ENCODE results near the gene SIDT2. TPM values are rescaled to one million over a fixed set of nuclear protein-coding genes. Genes with fewer than 3 reads are reported as not detected.

The SIDT2 gene
- total and polyA plus RNA-seq, 2 of the 4 experiments (the other 2 are of a cell fraction), result 7.3 to 30.3 TPM

- ATAC-seq (ENCODE audit: low read depth), result no peak
These were observed 5.3 kb downstream of the SIDT2 start for GRCh38 chr11:117183724-117184349.

More at GRCh38 chr11:117183724-117184349, 5.3 kb downstream of the SIDT2 start:
- in situ Hi-C loops (cut with MboI; ENCODE audit: low sequenced_read_pairs) (no loop called here), dilution Hi-C loops (cut with HindIII; ENCODE audit: low sequenced_read_pairs, unreplicated experiment) (no loop called here), intact Hi-C loops (cut with micrococcal nuclease) (no loop called here)
- Histone ChIP-seq H3K23ac (ENCODE audit: low read depth, low read length) (no peak overlapping the region), H2AK9ac (replicated peaks; ENCODE audit: low read depth, low read length, poor library complexity) (no peak overlapping the region), H3K27me3 (ENCODE audit: control insufficient read depth, insufficient read depth, low read length) (no peaks in the 10 kb centered on the region), H2BK5ac (ENCODE audit: low read depth, low read length, poor library complexity, severe bottlenecking) (no peak overlapping the region), H3K56ac (ENCODE audit: extremely low read depth, insufficient read depth, low read length) (no peak overlapping the region), H3K9me3 (ENCODE audit: control insufficient read depth, insufficient read depth, low read length) (no peaks in the 10 kb centered on the region), H4K5ac (ENCODE audit: low read depth, low read length) (no peak overlapping the region), H3K4me2 (ENCODE audit: low read depth, low read length) (no peak overlapping the region), H2BK120ac (ENCODE audit: low read depth, low read length) (no peak overlapping the region), H3K14ac (replicated peaks; ENCODE audit: low read depth, low read length) (no peak overlapping the region), H3K18ac (ENCODE audit: low read depth, low read length) (no peak overlapping the region), H3K9ac (ENCODE audit: low read depth, low read length) (no peak overlapping the region), H2AFZ (replicated peaks; ENCODE audit: low read length, poor library complexity) (no peak overlapping the region), H4K8ac (ENCODE audit: low read depth in 2 of 2, low read length in 2 of 2) (no peak overlapping the region), H2AK5ac (ENCODE audit: low read depth, low read length) (no peak overlapping the region), H3K36me3 (ENCODE audit: control insufficient read depth, insufficient read depth, low read length) (peaks cover 45% of the 10 kb centered on the region), H4K91ac (ENCODE audit: insufficient read depth, low read depth, low read length) (no peak overlapping the region), H2BK20ac (ENCODE audit: low read depth, low read length) (no peak overlapping the region), H3K27ac (ENCODE audit: insufficient read depth, low read length) (no peak overlapping the region), H3K4me3 (ENCODE audit: insufficient read depth, low read depth, low read length) (no peak overlapping the region), H3K4me1 (ENCODE audit: control insufficient read depth, insufficient read depth, low read length) (peaks cover 8% of the 10 kb centered on the region), H3K79me1 (ENCODE audit: low read depth in 1 of 2, low read length in 2 of 2) (peaks cover 21 to 25% of the 10 kb centered on the region in 2 experiments), H4K20me1 (ENCODE audit: insufficient read depth, low read length) (no peaks in the 10 kb centered on the region; the same call in 1 of the 2 replicates), H3K9me1 (ENCODE audit: insufficient read depth, low read length) (peaks cover 6% of the 10 kb centered on the region), H3K4ac (ENCODE audit: low read depth, low read length) (no peak overlapping the region), H2BK15ac (ENCODE audit: low read depth, low read length) (no peak overlapping the region)
- no TSS peak for BruUV-seq (replicated peaks)
- no peak for DNase-seq
- ChIA-PET CTCF (no interaction called here), POLR2A (ENCODE audit: unreplicated experiment) (no interaction called here)
- no peak for TF ChIP-seq MAFK (IDR thresholded peaks at IDR 0.05; ENCODE audit: low read depth, low read length)
- TF ChIP-seq SMC3 (IDR thresholded peaks at IDR 0.05; ENCODE audit: low read depth, low read length), result no peak
- no peak for TF ChIP-seq CEBPB (IDR thresholded peaks at IDR 0.05; ENCODE audit: low read depth, low read length)
- no peak for TF ChIP-seq MXI1 (IDR thresholded peaks at IDR 0.05; ENCODE audit: borderline replicate concordance, low read depth, low read length)
- no peak for TF ChIP-seq RFX5 (IDR thresholded peaks at IDR 0.05; ENCODE audit: low read depth, low read length)
- TF ChIP-seq, protein P1, sequence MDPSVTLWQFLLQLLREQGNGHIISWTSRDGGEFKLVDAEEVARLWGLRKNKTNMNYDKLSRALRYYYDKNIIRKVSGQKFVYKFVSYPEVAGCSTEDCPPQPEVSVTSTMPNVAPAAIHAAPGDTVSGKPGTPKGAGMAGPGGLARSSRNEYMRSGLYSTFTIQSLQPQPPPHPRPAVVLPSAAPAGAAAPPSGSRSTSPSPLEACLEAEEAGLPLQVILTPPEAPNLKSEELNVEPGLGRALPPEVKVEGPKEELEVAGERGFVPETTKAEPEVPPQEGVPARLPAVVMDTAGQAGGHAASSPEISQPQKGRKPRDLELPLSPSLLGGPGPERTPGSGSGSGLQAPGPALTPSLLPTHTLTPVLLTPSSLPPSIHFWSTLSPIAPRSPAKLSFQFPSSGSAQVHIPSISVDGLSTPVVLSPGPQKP (IDR thresholded peaks at IDR 0.05; ENCODE audit: borderline replicate concordance, low read depth, low read length), result no peak
- TF ChIP-seq, protein P2, sequence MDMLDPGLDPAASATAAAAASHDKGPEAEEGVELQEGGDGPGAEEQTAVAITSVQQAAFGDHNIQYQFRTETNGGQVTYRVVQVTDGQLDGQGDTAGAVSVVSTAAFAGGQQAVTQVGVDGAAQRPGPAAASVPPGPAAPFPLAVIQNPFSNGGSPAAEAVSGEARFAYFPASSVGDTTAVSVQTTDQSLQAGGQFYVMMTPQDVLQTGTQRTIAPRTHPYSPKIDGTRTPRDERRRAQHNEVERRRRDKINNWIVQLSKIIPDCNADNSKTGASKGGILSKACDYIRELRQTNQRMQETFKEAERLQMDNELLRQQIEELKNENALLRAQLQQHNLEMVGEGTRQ (IDR thresholded peaks at IDR 0.05; ENCODE audit: low read depth, low read length), result no peak
- no peak for TF ChIP-seq CHD1 (IDR thresholded peaks at IDR 0.05; ENCODE audit: low read depth, low read length)
- no peak for TF ChIP-seq RCOR1 (IDR thresholded peaks at IDR 0.05; ENCODE audit: insufficient replicate concordance, low read length)
- no peak for TF ChIP-seq BHLHE40 (IDR thresholded peaks at IDR 0.05; ENCODE audit: low read depth, low read length)
- TF ChIP-seq FOS (IDR thresholded peaks at IDR 0.05; ENCODE audit: low read depth, low read length), result no peak
- TF ChIP-seq POLR2A (IDR thresholded peaks at IDR 0.05; ENCODE audit: low read depth, low read length), result no peak
- no peak for TF ChIP-seq MAZ (IDR thresholded peaks at IDR 0.05; ENCODE audit: borderline replicate concordance, low read depth, low read length)
- TF ChIP-seq RAD21 (IDR thresholded peaks at IDR 0.05; ENCODE audit: low read length), result no peak
- no peak for TF ChIP-seq NFE2L2 (IDR thresholded peaks at IDR 0.05; ENCODE audit: low read depth, low read length)
- TF ChIP-seq, protein P3, sequence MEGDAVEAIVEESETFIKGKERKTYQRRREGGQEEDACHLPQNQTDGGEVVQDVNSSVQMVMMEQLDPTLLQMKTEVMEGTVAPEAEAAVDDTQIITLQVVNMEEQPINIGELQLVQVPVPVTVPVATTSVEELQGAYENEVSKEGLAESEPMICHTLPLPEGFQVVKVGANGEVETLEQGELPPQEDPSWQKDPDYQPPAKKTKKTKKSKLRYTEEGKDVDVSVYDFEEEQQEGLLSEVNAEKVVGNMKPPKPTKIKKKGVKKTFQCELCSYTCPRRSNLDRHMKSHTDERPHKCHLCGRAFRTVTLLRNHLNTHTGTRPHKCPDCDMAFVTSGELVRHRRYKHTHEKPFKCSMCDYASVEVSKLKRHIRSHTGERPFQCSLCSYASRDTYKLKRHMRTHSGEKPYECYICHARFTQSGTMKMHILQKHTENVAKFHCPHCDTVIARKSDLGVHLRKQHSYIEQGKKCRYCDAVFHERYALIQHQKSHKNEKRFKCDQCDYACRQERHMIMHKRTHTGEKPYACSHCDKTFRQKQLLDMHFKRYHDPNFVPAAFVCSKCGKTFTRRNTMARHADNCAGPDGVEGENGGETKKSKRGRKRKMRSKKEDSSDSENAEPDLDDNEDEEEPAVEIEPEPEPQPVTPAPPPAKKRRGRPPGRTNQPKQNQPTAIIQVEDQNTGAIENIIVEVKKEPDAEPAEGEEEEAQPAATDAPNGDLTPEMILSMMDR (conservative IDR thresholded peaks at IDR 0.05; ENCODE audit: low read depth, low read length), result no peak
- 80% methylated on average over 1 of the region's 11 CpGs; no CpG with 5 or more reads in 1 of the 2 experiments for WGBS, 2 experiments (ENCODE audit: extremely low coverage in 2 of 2, insufficient read length in 1 of 2)
